Mesodermal cell (in vitro differentiated cells): ENCODE measurements around the gene SLF1.

ENCODE experiments used
- H3K27ac ChIP-seq: 2 replicates; pipeline ENCODE4 v1.7.0; 2013; ENCODE audit warnings: mild to moderate bottlenecking, low read depth, low read length, moderate library complexity; ENCODE audit not compliant: severe bottlenecking
- H3K36me3 ChIP-seq: 2 replicates; pipeline ENCODE4 v1.7.1; 2013; ENCODE audit warnings: mild to moderate bottlenecking, low read length, moderate library complexity; ENCODE audit not compliant: control insufficient read depth, insufficient read depth
- H3K4me1 ChIP-seq: one replicate; pipeline ENCODE4 v1.7.1; 2013; ENCODE audit warnings: mild to moderate bottlenecking, low read length; ENCODE audit not compliant: insufficient read depth, control insufficient read depth, poor library complexity, severe bottlenecking
- H3K4me3 ChIP-seq: 2 replicates; pipeline ENCODE4 v1.7.0; 2013; ENCODE audit warnings: low read length, control low read depth, mild to moderate bottlenecking; ENCODE audit not compliant: insufficient read depth, poor library complexity, severe bottlenecking; ENCODE audit errors: extremely low read depth
- H3K9me3 ChIP-seq: 2 replicates; pipeline ENCODE4 v1.7.1; 2013; ENCODE audit warnings: mild to moderate bottlenecking, low read length, moderate library complexity; ENCODE audit not compliant: control insufficient read depth
- WGBS, 2 experiments: methylation state at CpG; one replicate each; pipeline ENCODE4 v1.1.5; 2013; ENCODE audit warnings: missing lambda C conversion rate in 2 of 2; ENCODE audit not compliant: insufficient coverage in 2 of 2; 5-methylcytosine and 5-hydroxymethylcytosine counted together

Gene SLF1

DNA sequence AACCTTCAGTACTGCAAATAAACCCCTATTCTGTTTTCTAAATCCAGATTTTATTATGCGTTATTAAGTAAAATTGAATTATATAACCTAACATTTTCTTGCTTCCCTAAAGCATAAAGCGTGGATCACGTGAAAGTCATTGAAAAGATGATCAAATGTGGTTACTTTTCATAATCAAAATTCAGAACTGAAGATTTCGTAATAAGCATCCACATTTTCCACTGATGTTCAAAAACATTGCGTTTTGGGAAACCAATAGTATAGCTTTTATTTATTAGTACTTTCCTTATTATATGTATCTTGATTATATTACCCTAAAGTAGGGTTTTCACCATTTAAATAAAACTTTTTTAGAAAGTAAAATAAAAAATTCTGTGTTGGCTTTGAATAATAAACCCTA is 1.8 kb downstream of the SLF1 start:
- Histone ChIP-seq H3K36me3 (no peaks in the 10 kb centered on the region), H3K27ac (no peak overlapping the region), H3K4me3 (no peak overlapping the region), H3K4me1 (peaks cover 4% of the 10 kb centered on the region), H3K9me3 (no peaks in the 10 kb centered on the region)
- 80 to 100% methylated on average over 1 to 3 of the region's 5 CpGs for WGBS, 2 experiments

DNA sequence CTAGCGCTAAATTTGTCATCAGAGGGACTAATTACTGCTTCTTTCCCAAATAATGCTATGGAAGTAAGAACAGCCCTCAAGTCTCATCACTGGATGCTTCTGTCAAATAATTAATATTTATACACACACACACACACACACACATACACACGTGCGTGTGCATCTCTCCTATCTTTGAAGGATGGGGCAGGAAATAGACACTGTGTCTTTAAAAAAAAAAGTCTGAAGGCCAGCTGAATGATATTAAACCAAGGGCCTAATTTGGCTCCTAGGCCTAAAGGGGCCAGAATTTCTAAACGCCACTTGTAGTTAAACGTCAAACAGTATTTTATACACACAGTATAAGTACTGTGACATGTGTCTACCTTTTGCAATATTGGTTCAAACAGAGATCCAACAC is 3.3 kb downstream of the SLF1 start:
- no peak overlapping the region for H3K4me3 ChIP-seq
- H3K4me1 ChIP-seq, result peaks cover 4% of the 10 kb centered on the region
- WGBS, 2 experiments, result 40 to 100% methylated on average over 1 to 3 of the region's 5 CpGs
- no peaks in the 10 kb centered on the region for H3K36me3 ChIP-seq
- H3K27ac ChIP-seq, result no peak overlapping the region
- H3K9me3 ChIP-seq, result no peaks in the 10 kb centered on the region

DNA sequence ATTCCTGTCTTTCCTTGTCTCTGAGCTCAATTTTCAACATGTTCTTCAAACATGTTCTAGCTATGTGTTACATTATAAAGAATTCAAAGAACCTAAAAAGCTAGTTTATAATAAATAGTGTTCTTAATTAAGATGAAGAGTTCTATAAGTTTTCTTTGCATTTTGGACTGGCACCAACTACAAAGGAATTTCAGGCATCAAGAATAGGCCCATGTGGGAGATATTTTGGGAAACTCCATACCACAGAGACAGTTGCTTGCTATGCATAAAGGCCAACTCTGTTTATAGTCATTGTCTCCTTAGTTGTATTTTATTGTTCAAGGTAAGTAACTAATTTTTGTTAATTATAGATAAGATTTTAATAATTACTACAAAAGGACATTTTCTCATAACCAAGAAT is 4.5 kb downstream of the SLF1 start:
- no peaks in the 10 kb centered on the region for H3K36me3 ChIP-seq
- H3K4me1 ChIP-seq, result peaks cover 4% of the 10 kb centered on the region
- H3K4me3 ChIP-seq, result no peak overlapping the region
- no peaks in the 10 kb centered on the region for H3K9me3 ChIP-seq
- H3K27ac ChIP-seq, result no peak overlapping the region

DNA sequence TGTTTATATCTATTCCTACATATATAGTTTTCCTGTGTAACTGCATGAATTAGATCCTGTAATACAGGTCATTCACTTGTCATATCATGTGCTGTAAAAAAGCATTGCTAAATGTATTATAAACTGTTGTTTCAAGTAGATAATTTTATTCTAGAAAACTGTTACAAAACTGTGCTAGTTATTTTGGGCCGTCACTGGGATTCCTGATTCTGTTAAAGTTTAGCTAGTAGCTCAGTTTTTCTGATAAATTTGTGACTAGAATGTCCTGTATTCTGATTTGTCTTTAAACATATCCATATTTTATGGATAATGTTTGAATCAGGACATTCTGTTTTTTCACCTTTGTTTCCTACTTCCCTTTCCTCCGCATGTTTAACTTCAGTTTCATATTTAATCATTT is 5.4 kb downstream of the SLF1 start:
- Histone ChIP-seq H3K4me1 (peaks cover 4% of the 10 kb centered on the region), H3K4me3 (no peak overlapping the region), H3K27ac (no peak overlapping the region), H3K9me3 (no peaks in the 10 kb centered on the region), H3K36me3 (no peaks in the 10 kb centered on the region)
- WGBS, 2 experiments, result 100% methylated on average over 1 of the region's 2 CpGs; no CpG with 5 or more reads in 1 of the 2 experiments

DNA sequence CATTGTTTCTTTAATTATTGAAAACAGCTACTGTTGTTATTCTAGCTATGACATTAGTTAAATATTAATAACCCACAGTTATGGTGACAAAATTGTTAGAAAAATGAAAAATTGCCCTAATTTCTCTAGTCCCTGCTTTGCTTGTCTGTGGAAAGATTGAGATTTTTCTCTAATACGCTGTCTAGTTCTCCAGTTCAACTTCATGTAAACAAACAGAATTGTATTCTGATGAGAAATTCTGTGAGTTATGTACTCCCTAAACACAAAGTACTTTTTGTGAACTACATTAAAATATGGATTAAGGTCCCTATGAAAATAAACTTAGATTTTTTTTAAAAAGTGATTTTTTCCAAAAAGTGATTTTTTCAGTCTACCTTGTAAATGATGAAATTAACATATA is 8.7 kb downstream of the SLF1 start:
- Histone ChIP-seq H3K4me1 (peaks cover 4% of the 10 kb centered on the region), H3K36me3 (peaks cover 9% of the 10 kb centered on the region), H3K9me3 (no peaks in the 10 kb centered on the region), H3K4me3 (no peak overlapping the region), H3K27ac (no peak overlapping the region)
- WGBS, 2 experiments, result no CpG with 5 or more reads among the region's 1 CpG

DNA sequence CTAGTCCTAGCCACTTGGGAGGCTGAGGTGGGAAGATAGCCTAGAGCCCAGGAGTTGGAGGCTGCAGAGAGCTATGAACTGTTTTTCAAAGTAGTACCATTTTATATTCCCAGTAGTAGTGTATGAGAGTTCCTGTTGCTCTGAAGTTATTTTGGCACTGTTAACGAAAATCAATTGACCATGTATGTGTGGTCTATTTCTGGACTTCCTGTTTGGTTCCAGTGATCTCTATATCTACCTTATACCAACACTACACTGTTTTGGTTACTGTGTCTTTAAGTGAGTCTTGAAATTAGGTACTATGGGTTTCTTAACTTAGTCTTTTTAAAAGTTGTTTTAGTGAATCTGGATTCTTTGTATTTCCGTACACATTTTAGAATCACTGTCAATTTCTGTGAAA is 13.6 kb downstream of the SLF1 start:
- Histone ChIP-seq H3K36me3 (peaks cover 24% of the 10 kb centered on the region), H3K9me3 (no peaks in the 10 kb centered on the region), H3K27ac (no peak overlapping the region), H3K4me1 (no peaks in the 10 kb centered on the region), H3K4me3 (no peak overlapping the region)
- WGBS, 2 experiments, result no CpG with 5 or more reads among the region's 2 CpGs

DNA sequence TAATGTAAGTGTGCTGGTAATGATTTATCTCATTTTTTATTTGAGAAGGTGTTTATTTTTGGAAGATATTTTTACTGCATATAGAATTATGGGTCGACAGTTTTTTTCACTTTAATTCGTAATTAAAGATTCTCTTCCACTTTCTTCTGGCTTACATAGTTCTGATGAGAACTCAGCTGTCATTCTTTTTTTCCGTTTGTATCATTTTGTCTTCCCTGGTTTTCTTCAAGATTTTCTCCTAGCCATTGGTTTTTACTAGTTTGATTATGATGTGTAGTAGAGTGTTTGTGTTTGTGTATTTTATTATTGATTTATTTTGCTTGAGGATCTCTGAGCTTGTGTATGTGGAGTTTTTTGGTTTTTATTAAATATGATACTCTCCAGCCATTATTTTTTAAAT is 21.7 kb downstream of the SLF1 start:
- Histone ChIP-seq H3K36me3 (peaks cover 34% of the 10 kb centered on the region), H3K4me1 (no peaks in the 10 kb centered on the region), H3K27ac (no peak overlapping the region), H3K9me3 (peaks cover 4% of the 10 kb centered on the region), H3K4me3 (no peak overlapping the region)
- WGBS, 2 experiments, result 100% methylated on average over 3 of the region's 3 CpGs; no CpG with 5 or more reads in 1 of the 2 experiments

DNA sequence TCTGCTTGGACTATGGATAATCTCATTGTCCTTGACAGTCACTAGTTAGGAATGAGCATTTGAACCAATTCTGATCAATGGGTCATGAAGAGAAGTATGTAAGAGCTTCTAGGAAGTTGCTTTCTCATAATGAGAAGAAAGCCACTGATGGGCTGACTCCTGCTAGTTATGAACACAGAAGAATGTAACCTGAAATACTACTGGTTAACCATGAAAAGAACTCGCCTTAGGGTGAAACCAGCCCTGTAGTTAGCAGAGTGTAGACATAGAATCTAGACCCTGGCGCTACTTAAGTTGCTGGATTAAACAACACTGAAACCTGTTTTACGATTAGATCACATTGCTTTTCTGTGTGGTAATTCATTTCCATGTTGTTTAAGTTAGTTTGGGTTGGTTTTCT is 26.6 kb downstream of the SLF1 start:
- H3K4me1 ChIP-seq, result no peaks in the 10 kb centered on the region
- peaks cover 4% of the 10 kb centered on the region for H3K9me3 ChIP-seq
- H3K36me3 ChIP-seq, result peaks cover 11% of the 10 kb centered on the region
- no peak overlapping the region for H3K4me3 ChIP-seq
- no peak overlapping the region for H3K27ac ChIP-seq
- 92 to 97% methylated on average over 3 of the region's 3 CpGs for WGBS, 2 experiments

DNA sequence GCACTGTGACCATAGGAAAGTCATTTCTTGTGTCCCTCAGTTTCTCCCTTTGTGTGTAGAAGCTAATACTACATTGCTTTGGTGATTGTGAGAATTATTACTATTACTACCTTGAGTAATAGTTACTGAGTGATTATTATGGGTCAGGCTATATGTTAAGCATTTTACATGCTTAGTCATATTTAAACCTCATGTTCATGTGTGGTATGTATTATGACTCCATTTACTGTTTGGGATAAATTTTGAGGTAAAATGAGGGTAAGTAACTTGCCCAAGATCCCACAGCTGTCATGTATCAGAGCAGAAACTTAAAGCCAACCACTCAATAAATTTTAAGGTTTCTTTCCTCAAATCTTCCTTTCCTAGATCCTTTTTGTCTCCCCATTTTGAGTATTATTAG is 28.3 kb downstream of the SLF1 start:
- Histone ChIP-seq H3K4me3 (no peak overlapping the region), H3K36me3 (peaks cover 7% of the 10 kb centered on the region), H3K9me3 (no peaks in the 10 kb centered on the region), H3K27ac (no peak overlapping the region), H3K4me1 (no peaks in the 10 kb centered on the region)

DNA sequence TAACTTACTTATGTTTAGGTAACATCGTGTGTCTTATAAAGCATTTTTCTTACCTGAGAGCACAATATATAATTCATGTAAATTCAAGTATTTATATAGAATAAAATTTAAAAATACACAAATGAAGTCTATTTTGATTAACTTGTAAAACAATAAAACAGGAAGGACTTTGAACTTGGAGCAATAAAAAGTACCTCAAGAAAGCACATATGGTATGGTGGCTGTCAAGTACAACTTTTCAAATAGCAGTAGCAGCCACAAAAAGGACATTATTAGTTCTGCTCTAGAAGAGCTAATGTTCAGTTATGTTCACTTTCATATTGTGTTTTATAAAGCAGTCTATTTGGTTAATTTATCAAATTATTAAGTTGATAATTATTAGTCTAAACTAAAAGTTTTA is 31.4 kb downstream of the SLF1 start:
- no peak overlapping the region for H3K4me3 ChIP-seq
- H3K36me3 ChIP-seq, result peaks cover 19% of the 10 kb centered on the region
- H3K4me1 ChIP-seq, result no peaks in the 10 kb centered on the region
- peaks cover 1% of the 10 kb centered on the region for H3K9me3 ChIP-seq
- no peak overlapping the region for H3K27ac ChIP-seq
- WGBS, 2 experiments, result no CpG with 5 or more reads among the region's 1 CpG

DNA sequence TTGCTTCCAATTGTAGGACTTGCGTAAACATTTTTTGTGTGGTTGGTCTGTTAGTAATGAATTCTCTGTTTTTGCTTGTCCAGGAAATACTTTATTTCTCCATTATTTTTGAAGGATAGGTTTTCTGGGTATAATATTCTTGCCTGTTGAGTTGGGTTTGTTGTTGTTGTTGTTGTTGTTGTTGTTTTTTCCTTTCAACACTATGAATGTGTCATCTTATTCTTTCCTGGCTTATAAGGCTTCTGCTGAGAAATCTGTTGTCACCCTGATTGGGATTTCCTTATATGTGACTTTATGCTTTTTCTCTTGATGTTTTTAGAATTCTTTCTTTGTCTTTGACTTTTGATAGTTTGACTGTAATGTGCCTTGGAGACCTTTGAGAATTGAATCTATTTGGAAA is 39.8 kb downstream of the SLF1 start:
- H3K36me3 ChIP-seq, result peaks cover 24% of the 10 kb centered on the region
- no peak overlapping the region for H3K27ac ChIP-seq
- no peak overlapping the region for H3K4me3 ChIP-seq
- no CpG with 5 or more reads among the region's 1 CpG for WGBS, 2 experiments
- no peaks in the 10 kb centered on the region for H3K4me1 ChIP-seq
- H3K9me3 ChIP-seq, result peaks cover 16% of the 10 kb centered on the region

DNA sequence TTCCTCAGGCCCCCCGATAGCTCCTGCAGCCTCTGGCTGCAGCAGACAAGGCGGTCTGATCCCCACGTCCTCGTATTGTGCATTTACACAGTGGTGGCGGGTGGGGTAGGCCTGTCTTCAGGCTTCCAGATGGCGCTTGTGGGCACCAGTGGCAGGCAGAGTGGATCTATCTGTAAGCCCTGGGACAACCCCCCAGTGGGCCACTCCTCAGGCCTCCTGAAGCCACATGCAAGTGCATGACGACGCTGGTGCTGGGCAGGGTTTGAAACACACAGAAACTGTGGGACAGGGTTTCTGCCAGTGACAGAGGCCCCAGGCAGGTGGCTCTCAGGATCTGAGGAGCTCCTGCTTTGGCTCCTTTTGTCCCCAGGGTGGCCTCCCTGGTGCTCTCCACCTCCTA is 42.0 kb downstream of the SLF1 start:
- WGBS, 2 experiments, result 89 to 90% methylated on average over 6 to 8 of the region's 8 CpGs
- peaks cover 30% of the 10 kb centered on the region for H3K36me3 ChIP-seq

More for the DNA sequence above, 42.0 kb downstream of the SLF1 start:
- Histone ChIP-seq H3K9me3 (peaks cover 10% of the 10 kb centered on the region), H3K27ac (no peak overlapping the region), H3K4me1 (no peaks in the 10 kb centered on the region), H3K4me3 (no peak overlapping the region)
